HCT116 (cell line): ENCODE measurements around the gene GNG7. TPM values are rescaled to one million over a fixed set of nuclear protein-coding genes. Genes with fewer than 3 reads are reported as not detected.

Experiments used
- ATAC-seq: fragments of 200-7000 bp; cut with Tn5 transposase; 2 replicates; pipeline ENCODE4 v1.9.1; 2020; ENCODE audit warnings: mild to moderate bottlenecking, moderate library complexity
- BruUV-seq: library from RNA; stranded (reverse); fragments of 400-500 nt; replicated peaks from 2 replicates; lab custom pipeline; 2021; lab: Mats Ljungman, UMichigan
- CTCF ChIA-PET: fragments of 300-600 bp; sonication (Branson Sonifier 250); formaldehyde crosslinking; loops from one replicate; lab custom pipeline; 2021; ENCODE audit warnings: antibody characterized with exemption; lab: Charles Lee
- POLR2A ChIA-PET: fragments of 300-600, 350-600 bp; sonication (Branson Sonifier 250); formaldehyde crosslinking; loops from one replicate; lab custom pipeline; 2021; ENCODE audit warnings: antibody characterized with exemption; lab: Charles Lee
- RAD21 ChIA-PET, 2 experiments: fragments of 300-600 bp; sonication (Branson Sonifier 250); formaldehyde crosslinking; loops; one replicate each; lab custom pipeline; 2023; ENCODE audit warnings: low total read pairs in 2 of 2; ENCODE audit not compliant: uncharacterized antibody in 2 of 2, unreplicated experiment in 2 of 2, low non-redundant PET in 1 of 2; lab: Charles Lee
- DNase-seq: peaks from one replicate; pipeline ENCODE4 v3.0.0-alpha.2; 2010; ENCODE audit warnings: low read depth, low spot score
- H2AFZ ChIP-seq: fragments of 200-600 bp; shearing (Covaris generic), sonication (generic); 2 replicates; pipeline ENCODE4 v1.6.1; 2017; ENCODE audit warnings: low read depth, mixed run types, mixed read lengths, antibody characterized with exemption, low read length; ENCODE audit not compliant: poor library complexity, severe bottlenecking
- H3K27ac ChIP-seq: 2 replicates; pipeline ENCODE4 v1.5.1; 2012; ENCODE audit warnings: low read depth, low read length
- H3K27me3 ChIP-seq: fragments of 200-600 bp; sonication (generic); 2 replicates; pipeline ENCODE4 v1.6.1; 2016; ENCODE audit warnings: mixed run types, low read length, mixed read lengths; ENCODE audit not compliant: insufficient read depth
- H3K36me3 ChIP-seq, 2 experiments: fragments of 200-500 bp in 1 of 2; fragments of 200-600 bp in 1 of 2; sonication (Bioruptor generic) in 1 of 2; sonication (generic) in 1 of 2; 2 replicates each; pipeline versions ENCODE4 v1.5.1 to v1.6.1; 2014 to 2016; ENCODE audit warnings: low read length in 2 of 2, inconsistent platforms in 1 of 2, mixed read lengths in 1 of 2, mixed run types in 1 of 2; ENCODE audit not compliant: insufficient read depth in 2 of 2, control insufficient read depth in 1 of 2
- H3K4me1 ChIP-seq, 2 experiments: fragments of 200-600 bp in 1 of 2; sonication (generic) in 1 of 2; 2 replicates each; pipeline versions ENCODE4 v1.5.1 to v1.6.1; 2012 to 2017; ENCODE audit warnings: low read length in 2 of 2, inconsistent platforms in 1 of 2, mild to moderate bottlenecking in 1 of 2, mixed read lengths in 1 of 2, mixed run types in 1 of 2, moderate library complexity in 1 of 2; ENCODE audit not compliant: insufficient read depth in 2 of 2, control insufficient read depth in 1 of 2
- H3K4me2 ChIP-seq: fragments of 200-600 bp; sonication (generic); 2 replicates; pipeline ENCODE4 v1.6.1; 2017; ENCODE audit warnings: mixed run types, low read length, mixed read lengths
- H3K4me3 ChIP-seq, 2 experiments: fragments of 200-600 bp in 1 of 2; sonication (generic) in 1 of 2; replicated peaks in 1 of 2; 2 replicates each; pipeline ENCODE4 v1.5.1; 2011 to 2016; ENCODE audit warnings: low read length in 2 of 2, control low read depth in 1 of 2, low read depth in 1 of 2, mild to moderate bottlenecking in 1 of 2, mixed read lengths in 1 of 2, mixed run types in 1 of 2
- H3K79me2 ChIP-seq: fragments of 200-600 bp; sonication (generic); 2 replicates; pipeline ENCODE4 v1.6.1; 2017; ENCODE audit warnings: mild to moderate bottlenecking, mixed run types, low read length, moderate library complexity, mixed read lengths; ENCODE audit not compliant: insufficient read depth
- H3K9ac ChIP-seq: fragments of 200-600 bp; sonication (generic); 2 replicates; pipeline ENCODE4 v1.6.1; 2016; ENCODE audit warnings: low read length, mixed read lengths
- H3K9me2 ChIP-seq: fragments of 200-600 bp; sonication (generic), shearing (Covaris generic); 2 replicates; pipeline ENCODE4 v1.6.1; 2017; ENCODE audit warnings: mixed run types, mild to moderate bottlenecking, moderate library complexity; ENCODE audit not compliant: insufficient read depth
- H3K9me3 ChIP-seq, 2 experiments: fragments of 200-500 bp in 1 of 2; fragments of 200-600 bp in 1 of 2; sonication (Bioruptor generic) in 1 of 2; sonication (generic) in 1 of 2; 2 replicates each; pipeline ENCODE4 v1.6.1; 2014 to 2017; ENCODE audit warnings: low read length in 2 of 2, mixed read lengths in 2 of 2, inconsistent platforms in 1 of 2, low read depth in 1 of 2, mild to moderate bottlenecking in 1 of 2, mixed run types in 1 of 2, moderate library complexity in 1 of 2; ENCODE audit not compliant: control insufficient read depth in 1 of 2, insufficient read depth in 1 of 2
- H4K20me1 ChIP-seq: fragments of 200-600 bp; sonication (generic), shearing (Covaris generic); 2 replicates; pipeline ENCODE4 v1.6.1; 2017; ENCODE audit warnings: mixed run types, mild to moderate bottlenecking, moderate library complexity; ENCODE audit not compliant: insufficient read depth
- ATF3 ChIP-seq: IDR thresholded peaks from 2 replicates; pipeline ENCODE4 v1.6.1; 2012
- CBX3 ChIP-seq: IDR thresholded peaks from 2 replicates; pipeline ENCODE4 v1.6.1; 2012; ENCODE audit warnings: low read depth
- CEBPB ChIP-seq: IDR thresholded peaks from 2 replicates; pipeline ENCODE4 v1.6.1; 2012; ENCODE audit warnings: low read depth
- EGR1 ChIP-seq: IDR thresholded peaks from 2 replicates; pipeline ENCODE4 v1.6.1; 2012; ENCODE audit warnings: low read depth
- ELF1 ChIP-seq: IDR thresholded peaks from 2 replicates; pipeline ENCODE4 v1.6.1; 2012; ENCODE audit warnings: low read depth, borderline replicate concordance
- EZH2phosphoT487 ChIP-seq: fragments of 200-600 bp; IDR thresholded peaks from 2 replicates; pipeline ENCODE4 v1.6.1; 2018; ENCODE audit warnings: antibody characterized with exemption, borderline replicate concordance
- FOSL1 ChIP-seq: IDR thresholded peaks from 2 replicates; pipeline ENCODE4 v1.6.1; 2012; ENCODE audit warnings: low read depth
- JUND ChIP-seq: IDR thresholded peaks from 2 replicates; pipeline ENCODE4 v1.6.1; 2012
- POLR2A ChIP-seq: IDR thresholded peaks from 2 replicates; pipeline ENCODE4 v1.7.0; 2011; ENCODE audit warnings: borderline replicate concordance; ENCODE audit not compliant: insufficient read depth, insufficient read length; ENCODE audit errors: extremely low read depth
- POLR2AphosphoS5 ChIP-seq: IDR thresholded peaks from 2 replicates; pipeline ENCODE4 v1.6.1; 2011; ENCODE audit warnings: mild to moderate bottlenecking, low read depth, low read length, moderate library complexity
- RAD21 ChIP-seq: IDR thresholded peaks from 2 replicates; pipeline ENCODE4 v1.6.1; 2012; ENCODE audit warnings: low read depth, mild to moderate bottlenecking
- REST ChIP-seq: IDR thresholded peaks from 2 replicates; pipeline ENCODE4 v1.6.1; 2012; ENCODE audit warnings: low read depth
- SIN3A ChIP-seq: IDR thresholded peaks from 2 replicates; pipeline ENCODE4 v1.6.1; 2012; ENCODE audit warnings: low read depth
- SRF ChIP-seq: IDR thresholded peaks from 2 replicates; pipeline ENCODE4 v1.6.1; 2012; ENCODE audit warnings: low read depth
- ZBTB33 ChIP-seq: IDR thresholded peaks from 2 replicates; pipeline ENCODE4 v1.6.1; 2011; ENCODE audit warnings: mild to moderate bottlenecking, low read length, moderate library complexity; ENCODE audit not compliant: insufficient replicate concordance; ENCODE audit errors: extremely low read depth
- ZFX ChIP-seq: fragments of 450-650 bp; IDR thresholded peaks from 2 replicates; pipeline ENCODE4 v1.6.1; 2017
- ZNF274 ChIP-seq: fragments of 200-500 bp; sonication (Bioruptor generic); IDR thresholded peaks from 2 replicates; pipeline ENCODE4 v1.6.1; 2014; ENCODE audit warnings: mild to moderate bottlenecking, low read depth, low read length, inconsistent platforms
- intact Hi-C: fragments of 100-400 bp; cut with micrococcal nuclease; formaldehyde crosslinking; loops from 2 replicates; pipeline ENCODE4 v1.10.0; 2022
- total RNA-seq: library from RNA; stranded (reverse); gene quantifications from one replicate; pipeline ENCODE4 v1.2.1, GENCODE V29; 2021; ENCODE audit not compliant: unreplicated experiment
- TF ChIP-seq, protein P1 (sequence below), 3 experiments: fragments of 200-600 bp in 1 of 3; sonication (generic) in 1 of 3; IDR thresholded peaks in 2 of 3; conservative IDR thresholded peaks in 1 of 3; 2 replicates each; pipeline ENCODE4 v1.5.1; 2012 to 2017; ENCODE audit warnings: low read depth in 2 of 3, low read length in 2 of 3, antibody characterized with exemption in 1 of 3, borderline replicate concordance in 1 of 3, control low read depth in 1 of 3, mild to moderate bottlenecking in 1 of 3, mixed read lengths in 1 of 3, mixed run types in 1 of 3, moderate library complexity in 1 of 3; ENCODE audit not compliant: insufficient read depth in 1 of 3

GNG7 gene
- total RNA-seq, 1 experiment from 2014 or later = 11.3 TPM

DNA sequence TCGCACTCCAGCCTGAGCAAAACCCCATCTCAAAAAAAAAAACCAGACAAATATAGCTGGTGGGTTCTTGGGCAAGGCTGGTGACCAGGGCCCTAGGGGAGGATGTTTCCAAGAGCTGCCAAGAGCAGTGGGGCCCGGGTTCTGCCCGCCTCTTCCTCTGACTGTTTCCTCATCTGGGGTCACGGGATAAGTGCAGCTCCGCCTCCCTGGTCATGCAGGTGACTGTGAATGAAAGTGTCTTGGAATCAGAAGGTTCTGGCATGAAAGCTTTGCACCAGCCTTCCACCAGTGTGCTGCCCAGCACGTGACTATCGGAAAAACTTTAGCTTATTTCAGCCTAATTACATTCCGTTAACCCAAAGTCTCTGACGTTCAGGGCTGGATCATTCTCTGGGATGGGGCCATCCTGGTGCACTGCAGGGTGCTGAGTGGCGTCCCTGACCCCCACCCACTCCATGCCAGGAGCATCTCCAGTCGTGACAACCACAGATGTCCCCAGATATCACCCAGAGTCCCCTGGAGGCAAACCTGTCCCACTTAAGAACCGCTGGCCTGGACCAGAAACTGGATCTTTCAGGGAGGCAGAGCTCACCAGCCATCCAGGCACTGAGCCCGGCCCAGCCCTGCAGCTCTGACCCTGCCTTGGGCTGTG is 85.6 kb downstream of the GNG7 start:
- Histone ChIP-seq H4K20me1 (no peaks in the 10 kb centered on the region), H3K4me2 (no peak overlapping the region), H3K9ac (no peak overlapping the region), H3K4me3 (no peak overlapping the region), H3K4me1 (peaks cover 44 to 53% of the 10 kb centered on the region in 2 experiments), H3K36me3 (no peaks in the 10 kb centered on the region), H3K9me2 (no peaks in the 10 kb centered on the region), H3K27me3 (no peaks in the 10 kb centered on the region), H3K79me2 (no peaks in the 10 kb centered on the region), H3K27ac (no peak overlapping the region), H3K9me3 (no peaks in the 10 kb centered on the region), H2AFZ (no peak overlapping the region)
- no peak for TF ChIP-seq RAD21
- no peak for TF ChIP-seq FOSL1
- no peak for TF ChIP-seq SIN3A
- no peak for TF ChIP-seq REST
- TF ChIP-seq EGR1 = no peak
- TF ChIP-seq, protein P1, sequence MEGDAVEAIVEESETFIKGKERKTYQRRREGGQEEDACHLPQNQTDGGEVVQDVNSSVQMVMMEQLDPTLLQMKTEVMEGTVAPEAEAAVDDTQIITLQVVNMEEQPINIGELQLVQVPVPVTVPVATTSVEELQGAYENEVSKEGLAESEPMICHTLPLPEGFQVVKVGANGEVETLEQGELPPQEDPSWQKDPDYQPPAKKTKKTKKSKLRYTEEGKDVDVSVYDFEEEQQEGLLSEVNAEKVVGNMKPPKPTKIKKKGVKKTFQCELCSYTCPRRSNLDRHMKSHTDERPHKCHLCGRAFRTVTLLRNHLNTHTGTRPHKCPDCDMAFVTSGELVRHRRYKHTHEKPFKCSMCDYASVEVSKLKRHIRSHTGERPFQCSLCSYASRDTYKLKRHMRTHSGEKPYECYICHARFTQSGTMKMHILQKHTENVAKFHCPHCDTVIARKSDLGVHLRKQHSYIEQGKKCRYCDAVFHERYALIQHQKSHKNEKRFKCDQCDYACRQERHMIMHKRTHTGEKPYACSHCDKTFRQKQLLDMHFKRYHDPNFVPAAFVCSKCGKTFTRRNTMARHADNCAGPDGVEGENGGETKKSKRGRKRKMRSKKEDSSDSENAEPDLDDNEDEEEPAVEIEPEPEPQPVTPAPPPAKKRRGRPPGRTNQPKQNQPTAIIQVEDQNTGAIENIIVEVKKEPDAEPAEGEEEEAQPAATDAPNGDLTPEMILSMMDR (IDR thresholded peaks at IDR 0.05 in 2 of 3, conservative IDR thresholded peaks at IDR 0.05 in 1 of 3; ENCODE audit: borderline replicate concordance in 1 of 3, insufficient read depth in 1 of 3, low read depth in 2 of 3, low read length in 2 of 3) = no peak
- TF ChIP-seq ATF3 = no peak
- TF ChIP-seq EZH2phosphoT487 = no peak
- no peak for TF ChIP-seq POLR2A
- TF ChIP-seq ZFX = no peak
- no peak for TF ChIP-seq POLR2AphosphoS5
- no peak for TF ChIP-seq CBX3
- TF ChIP-seq ELF1 = no peak
- TF ChIP-seq JUND = no peak
- no peak for TF ChIP-seq CEBPB
- no peak for TF ChIP-seq ZNF274
- no peak for TF ChIP-seq ZBTB33
- no peak for TF ChIP-seq SRF
- ChIA-PET RAD21 (no interaction called here), POLR2A (interaction anchor here (1.3 kb wide), 1 partner anchor 141 kb away, joined by 10 read pairs; the partner anchor contains the start of gene GADD45B), CTCF (interaction anchor here (1.0 to 2.0 kb wide), 4 partner anchors 20 to 144 kb away, joined by 3 to 8 read pairs (median 6); partner anchors contain the start of gene GADD45B)
- no peak for ATAC-seq
- no peak for DNase-seq
- BruUV-seq = no TSS peak
- intact Hi-C loops = loop anchor here (10.0 kb wide), 1 partner anchor 462 kb away; the partner anchor contains the start of gene AP3D1
